ENCODE results near the gene PAPPA2.

DNA sequence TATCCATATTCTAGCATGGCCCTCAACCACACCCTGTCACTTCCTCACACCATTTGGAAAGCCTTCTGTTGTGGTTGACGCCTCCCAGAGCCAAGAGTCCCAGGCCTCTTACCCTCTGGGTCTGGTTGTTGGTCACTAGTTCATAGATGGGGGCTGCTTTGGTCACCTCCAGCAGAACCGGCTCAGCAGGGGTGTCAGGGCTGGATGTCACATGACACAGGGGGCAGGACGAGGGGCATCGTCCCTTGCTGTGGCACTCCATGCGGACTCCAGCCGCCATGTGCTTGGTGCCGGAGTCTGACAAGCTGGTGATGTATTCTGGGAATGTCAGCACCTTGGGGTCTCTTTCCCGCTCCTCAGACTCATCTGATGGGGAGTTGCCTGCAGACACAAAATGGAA lies 431.5 kb downstream of the PAPPA2 start:
- TF ChIP-seq, protein P1, sequence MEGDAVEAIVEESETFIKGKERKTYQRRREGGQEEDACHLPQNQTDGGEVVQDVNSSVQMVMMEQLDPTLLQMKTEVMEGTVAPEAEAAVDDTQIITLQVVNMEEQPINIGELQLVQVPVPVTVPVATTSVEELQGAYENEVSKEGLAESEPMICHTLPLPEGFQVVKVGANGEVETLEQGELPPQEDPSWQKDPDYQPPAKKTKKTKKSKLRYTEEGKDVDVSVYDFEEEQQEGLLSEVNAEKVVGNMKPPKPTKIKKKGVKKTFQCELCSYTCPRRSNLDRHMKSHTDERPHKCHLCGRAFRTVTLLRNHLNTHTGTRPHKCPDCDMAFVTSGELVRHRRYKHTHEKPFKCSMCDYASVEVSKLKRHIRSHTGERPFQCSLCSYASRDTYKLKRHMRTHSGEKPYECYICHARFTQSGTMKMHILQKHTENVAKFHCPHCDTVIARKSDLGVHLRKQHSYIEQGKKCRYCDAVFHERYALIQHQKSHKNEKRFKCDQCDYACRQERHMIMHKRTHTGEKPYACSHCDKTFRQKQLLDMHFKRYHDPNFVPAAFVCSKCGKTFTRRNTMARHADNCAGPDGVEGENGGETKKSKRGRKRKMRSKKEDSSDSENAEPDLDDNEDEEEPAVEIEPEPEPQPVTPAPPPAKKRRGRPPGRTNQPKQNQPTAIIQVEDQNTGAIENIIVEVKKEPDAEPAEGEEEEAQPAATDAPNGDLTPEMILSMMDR (IDR thresholded peaks at IDR 0.05; ENCODE audit: insufficient read depth, low read length, poor library complexity, severe bottlenecking) = no peak
- no peak for TF ChIP-seq EZH2phosphoT487 (conservative IDR thresholded peaks at IDR 0.05; ENCODE audit: low read length)
